DND-41 (cell line): Measurements from ENCODE around the gene RPL35.

Source experiments
- ATAC-seq: fragments of 200-7000 bp; cut with Tn5 transposase; 3 replicates; pipeline ENCODE4 v1.9.1; 2021; ENCODE audit warnings: low read depth; ENCODE audit not compliant: insufficient read depth
- DNase-seq: peaks from one replicate; pipeline ENCODE4 v3.0.0-alpha.2; 2020
- H2AFZ ChIP-seq: 2 replicates; pipeline ENCODE4 v1.6.0; 2012; ENCODE audit warnings: low read depth, low read length
- H3K27ac ChIP-seq: 2 replicates; pipeline ENCODE4 v1.5.1; 2012; ENCODE audit warnings: low read length, inconsistent platforms
- H3K27me3 ChIP-seq: fragments of 200-600 bp; sonication (generic); 2 replicates; pipeline ENCODE4 v1.6.0; 2012; ENCODE audit warnings: low read length, mild to moderate bottlenecking, inconsistent platforms; ENCODE audit not compliant: insufficient read depth, poor library complexity
- H3K36me3 ChIP-seq: 2 replicates; pipeline ENCODE4 v1.5.1; 2012; ENCODE audit warnings: low read length, inconsistent platforms; ENCODE audit not compliant: insufficient read depth
- H3K4me1 ChIP-seq: 2 replicates; pipeline ENCODE4 v1.5.1; 2012; ENCODE audit warnings: mild to moderate bottlenecking, low read length; ENCODE audit not compliant: insufficient read depth
- H3K4me2 ChIP-seq: 2 replicates; pipeline ENCODE4 v1.6.0; 2012; ENCODE audit warnings: mild to moderate bottlenecking, moderate library complexity, low read length, inconsistent platforms; ENCODE audit not compliant: insufficient read depth
- H3K4me3 ChIP-seq, 2 experiments: fragments of 200-600 bp in 1 of 2; shearing (Covaris generic) in 1 of 2; 2 replicates each; pipeline ENCODE4 v1.5.1; 2012 to 2016; ENCODE audit warnings: inconsistent platforms in 2 of 2, low read length in 2 of 2, mild to moderate bottlenecking in 2 of 2, low read depth in 1 of 2, moderate library complexity in 1 of 2
- H3K79me2 ChIP-seq: 2 replicates; pipeline ENCODE4 v1.6.0; 2012; ENCODE audit warnings: low read length, inconsistent platforms; ENCODE audit not compliant: insufficient read depth
- H3K9ac ChIP-seq: 2 replicates; pipeline ENCODE4 v1.6.0; 2012; ENCODE audit warnings: low read depth, mild to moderate bottlenecking, inconsistent platforms, low read length, moderate library complexity
- H3K9me3 ChIP-seq: 2 replicates; pipeline ENCODE4 v1.5.1; 2012; ENCODE audit warnings: low read length, moderate library complexity, mild to moderate bottlenecking, inconsistent platforms; ENCODE audit not compliant: insufficient read depth, severe bottlenecking
- H4K20me1 ChIP-seq: 2 replicates; pipeline ENCODE4 v1.6.0; 2012; ENCODE audit warnings: low read length; ENCODE audit not compliant: insufficient read depth
- CTCF ChIP-seq: IDR thresholded peaks from 2 replicates; pipeline ENCODE4 v1.5.1; 2012; ENCODE audit warnings: borderline replicate concordance, low read length, moderate library complexity, mild to moderate bottlenecking; ENCODE audit not compliant: poor library complexity, severe bottlenecking; ENCODE audit errors: extremely low read depth
- EZH2 ChIP-seq: IDR thresholded peaks from 3 replicates; pipeline ENCODE4 v1.6.1; 2012; ENCODE audit warnings: borderline replicate concordance, low read depth, mild to moderate bottlenecking, moderate library complexity, low read length, inconsistent platforms; ENCODE audit not compliant: severe bottlenecking

The RPL35 gene

DNA sequence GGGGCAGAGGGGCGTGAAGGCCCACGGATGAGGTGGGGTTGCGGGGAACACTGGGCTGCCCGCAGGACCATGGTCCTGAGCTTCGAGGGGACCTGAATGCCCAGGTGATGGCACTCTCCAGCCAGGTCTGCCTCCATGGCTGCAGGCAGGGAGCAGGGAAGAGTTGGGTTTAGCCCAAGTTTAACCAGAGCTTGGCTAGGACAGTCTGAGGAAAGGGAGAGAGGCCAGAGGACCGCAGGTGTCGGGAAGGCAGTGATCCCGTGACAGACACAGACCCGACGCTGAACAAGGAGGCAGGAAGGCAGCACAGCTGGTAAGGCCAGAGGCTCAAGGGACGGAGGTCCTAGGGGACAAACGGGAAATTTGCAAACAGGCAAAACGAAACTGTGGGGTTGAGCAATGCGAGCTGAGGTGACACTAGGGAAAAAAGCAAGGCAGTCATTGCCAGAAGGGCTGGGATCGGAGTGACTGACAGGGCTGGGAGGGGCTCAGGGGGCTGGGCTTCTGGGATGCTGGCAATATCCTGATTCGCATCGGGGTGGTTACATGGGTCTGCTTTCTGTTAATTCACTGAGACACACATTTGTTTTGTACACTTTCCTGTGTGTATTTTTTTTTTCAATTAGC lies 25.2 kb upstream of the RPL35 start:
- no peaks in the 10 kb centered on the region for H3K9me3 ChIP-seq
- H4K20me1 ChIP-seq: no peaks in the 10 kb centered on the region
- H3K79me2 ChIP-seq: no peaks in the 10 kb centered on the region
- TF ChIP-seq CTCF (no peak), EZH2 (no peak)
- no peak for ATAC-seq
- H3K27ac ChIP-seq: no peak overlapping the region
- H3K4me3 ChIP-seq: no peak overlapping the region
- H3K4me1 ChIP-seq: no peaks in the 10 kb centered on the region
- peaks cover 67% of the 10 kb centered on the region for H3K36me3 ChIP-seq
- H3K9ac ChIP-seq: no peak overlapping the region
- no peaks in the 10 kb centered on the region for H3K27me3 ChIP-seq
- no peak for DNase-seq
- H2AFZ ChIP-seq: no peak overlapping the region
- H3K4me2 ChIP-seq: no peak overlapping the region

DNA sequence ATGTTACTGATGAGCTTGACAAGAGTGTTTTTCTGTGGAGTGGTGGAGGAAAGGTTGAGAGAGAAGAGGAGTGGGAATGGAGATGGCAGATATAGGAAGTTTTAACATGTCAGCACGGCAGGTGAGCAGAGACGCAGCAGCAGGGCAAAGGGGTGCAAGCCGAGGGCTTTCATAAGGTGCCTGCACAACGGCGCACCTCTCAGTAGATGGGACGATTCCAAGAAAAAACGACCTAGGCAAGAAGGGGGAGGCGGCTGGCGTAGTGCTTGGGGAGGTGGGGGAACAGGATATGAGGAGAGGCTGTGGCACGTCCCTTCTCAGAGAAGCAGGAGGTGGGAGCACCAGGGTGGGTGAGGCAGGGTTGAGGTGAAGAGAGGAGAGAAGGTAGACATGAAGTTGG lies 24.7 kb upstream of the RPL35 start:
- Histone ChIP-seq H2AFZ (no peak overlapping the region), H3K9me3 (no peaks in the 10 kb centered on the region), H3K4me2 (no peak overlapping the region), H4K20me1 (no peaks in the 10 kb centered on the region), H3K4me1 (no peaks in the 10 kb centered on the region), H3K36me3 (peaks cover 68% of the 10 kb centered on the region), H3K79me2 (no peaks in the 10 kb centered on the region), H3K4me3 (no peak overlapping the region), H3K27ac (no peak overlapping the region), H3K9ac (no peak overlapping the region), H3K27me3 (no peaks in the 10 kb centered on the region)
- no peak for DNase-seq
- no peak for ATAC-seq
- TF ChIP-seq EZH2 (no peak), CTCF (no peak)

DNA sequence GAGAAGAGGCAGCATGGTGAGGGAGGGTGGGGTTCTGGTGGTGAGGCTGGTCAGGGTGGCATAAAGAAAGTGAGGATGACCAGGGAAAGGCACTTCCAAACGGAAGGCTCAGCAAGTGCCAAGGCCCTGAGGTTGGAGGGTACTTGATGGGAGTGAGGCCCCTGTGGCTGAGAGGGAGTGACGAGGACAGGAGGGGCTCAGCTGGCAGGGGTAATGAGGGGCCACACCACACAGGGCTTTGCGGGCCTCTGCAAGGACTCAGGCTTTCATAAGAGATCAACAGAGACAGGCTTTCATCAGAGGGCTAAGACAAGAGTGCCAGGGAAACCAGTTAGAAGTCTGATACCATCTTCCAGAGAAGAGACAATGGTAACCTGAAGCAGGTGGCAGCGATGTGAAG lies 23.8 kb upstream of the RPL35 start:
- TF ChIP-seq EZH2: no peak
- no peak for TF ChIP-seq CTCF
- H3K4me2 ChIP-seq: no peak overlapping the region
- no peak overlapping the region for H3K27ac ChIP-seq
- no peaks in the 10 kb centered on the region for H3K4me1 ChIP-seq
- no peaks in the 10 kb centered on the region for H3K9me3 ChIP-seq
- H2AFZ ChIP-seq: no peak overlapping the region
- no peak overlapping the region for H3K9ac ChIP-seq
- H3K4me3 ChIP-seq: no peak overlapping the region
- H4K20me1 ChIP-seq: no peaks in the 10 kb centered on the region
- H3K36me3 ChIP-seq: peaks cover 65% of the 10 kb centered on the region
- ATAC-seq (no peak), DNase-seq (no peak)
- no peaks in the 10 kb centered on the region for H3K27me3 ChIP-seq
- no peaks in the 10 kb centered on the region for H3K79me2 ChIP-seq

- H3K27me3 ChIP-seq: no peaks in the 10 kb centered on the region
- H3K9ac ChIP-seq: no peak overlapping the region
- no peak overlapping the region for H3K4me3 ChIP-seq
- H3K36me3 ChIP-seq: peaks cover 57% of the 10 kb centered on the region
- no peak overlapping the region for H3K27ac ChIP-seq
- ATAC-seq: no peak
- H3K9me3 ChIP-seq: no peaks in the 10 kb centered on the region
- H4K20me1 ChIP-seq: no peaks in the 10 kb centered on the region
- H3K79me2 ChIP-seq: no peaks in the 10 kb centered on the region
- H3K4me2 ChIP-seq: no peak overlapping the region
- no peaks in the 10 kb centered on the region for H3K4me1 ChIP-seq
- no peak overlapping the region for H2AFZ ChIP-seq
- TF ChIP-seq EZH2: no peak
- TF ChIP-seq CTCF: no peak
- DNase-seq: no peak
Measured at GRCh38 chr9:124884376-124884775, 22.6 kb upstream of the RPL35 start.
